ENCODE data around the gene SYNE3. TPM values are rescaled to one million over a fixed set of nuclear protein-coding genes. Genes with fewer than 3 reads are reported as not detected.

The SYNE3 gene
- total and polyA plus RNA-seq, 9 of the 15 experiments (the other 6 are each of a cell fraction or from before 2014, with no cell fraction given): 0.04 to 3.1 (median 0.55) TPM

- ATAC-seq (no peak), FAIRE-seq (no peak), DNase-seq (ENCODE audit: extremely low read depth in 1 of 4, low spot score in 3 of 4) (no peak)
- ChIA-PET CTCF (ENCODE audit: low intra/inter-chr PET ratio) (no interaction called here), POLR2A (no interaction called here)
- no peak overlapping the region for H3K27ac ChIP-seq (ENCODE audit: extremely low read depth, low read depth, low read length)
- no peaks in the 10 kb centered on the region for H3K79me2 ChIP-seq (ENCODE audit: control insufficient read depth, insufficient read depth, low read length)
- WGBS (ENCODE audit: insufficient coverage, low coverage, missing lambda C conversion rate): 43% methylated on average over 5 of the region's 6 CpGs
- intact Hi-C loops (cut with micrococcal nuclease) (no loop called here), in situ Hi-C loops (cut with MboI) (no loop called here)
- H3K9me3 ChIP-seq (replicated peaks; ENCODE audit: control insufficient read depth, insufficient read depth, low read depth, low read length): no peaks in the 10 kb centered on the region
- no peak overlapping the region for H2AFZ ChIP-seq (ENCODE audit: low read depth, low read length)
- no peak overlapping the region for H3K9ac ChIP-seq (ENCODE audit: insufficient read depth in 1 of 2, low read depth in 2 of 2, low read length in 2 of 2)
- peaks cover 0 to 5% of the 10 kb centered on the region in 2 experiments; a peak in 2 of 5 replicates for H3K4me1 ChIP-seq (replicated peaks in 1 of 2; ENCODE audit: control insufficient read depth in 2 of 2, insufficient read depth in 2 of 2, low read length in 2 of 2)
- peaks cover 0 to 14% of the 10 kb centered on the region in 2 experiments; a peak in 1 of 5 replicates for H3K27me3 ChIP-seq (ENCODE audit: control insufficient read depth in 2 of 2, insufficient read depth in 2 of 2, low read length in 2 of 2)
- H3K4me2 ChIP-seq (ENCODE audit: insufficient read depth, low read length): no peak overlapping the region
- H3K4me3 ChIP-seq: no peak overlapping the region
- H3K9me1 ChIP-seq (ENCODE audit: control insufficient read depth, insufficient read depth, low read length): no peaks in the 10 kb centered on the region
- TF ChIP-seq, protein P1, sequence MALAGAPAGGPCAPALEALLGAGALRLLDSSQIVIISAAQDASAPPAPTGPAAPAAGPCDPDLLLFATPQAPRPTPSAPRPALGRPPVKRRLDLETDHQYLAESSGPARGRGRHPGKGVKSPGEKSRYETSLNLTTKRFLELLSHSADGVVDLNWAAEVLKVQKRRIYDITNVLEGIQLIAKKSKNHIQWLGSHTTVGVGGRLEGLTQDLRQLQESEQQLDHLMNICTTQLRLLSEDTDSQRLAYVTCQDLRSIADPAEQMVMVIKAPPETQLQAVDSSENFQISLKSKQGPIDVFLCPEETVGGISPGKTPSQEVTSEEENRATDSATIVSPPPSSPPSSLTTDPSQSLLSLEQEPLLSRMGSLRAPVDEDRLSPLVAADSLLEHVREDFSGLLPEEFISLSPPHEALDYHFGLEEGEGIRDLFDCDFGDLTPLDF (CRISPR knock-in tag; IDR thresholded peaks at IDR 0.05): no peak
- BruUV-seq (replicated peaks): no TSS peak
- no peaks in the 10 kb centered on the region for H3K36me3 ChIP-seq (ENCODE audit: control insufficient read depth, insufficient read depth, low read length)
- H4K20me1 ChIP-seq (replicated peaks; ENCODE audit: control insufficient read depth, insufficient read depth, low read length): peaks cover 7% of the 10 kb centered on the region
Measured at GRCh38 chr14:95474486-95474885, 42.0 kb downstream of the SYNE3 start.

GRCh38 chr14:95472819-95473251 is 43.6 kb downstream of the SYNE3 start:
- Histone ChIP-seq H3K27me3 (ENCODE audit: control insufficient read depth in 2 of 2, insufficient read depth in 2 of 2, low read length in 2 of 2) (peaks cover 0 to 14% of the 10 kb centered on the region in 2 experiments; a peak in 1 of 5 replicates), H3K27ac (ENCODE audit: extremely low read depth, low read depth, low read length) (no peak overlapping the region), H3K79me2 (ENCODE audit: control insufficient read depth, insufficient read depth, low read length) (no peaks in the 10 kb centered on the region), H3K9ac (ENCODE audit: insufficient read depth in 1 of 2, low read depth in 2 of 2, low read length in 2 of 2) (no peak overlapping the region), H3K9me3 (replicated peaks; ENCODE audit: control insufficient read depth, insufficient read depth, low read depth, low read length) (no peaks in the 10 kb centered on the region), H3K4me3 (no peak overlapping the region), H3K4me2 (ENCODE audit: insufficient read depth, low read length) (no peak overlapping the region), H2AFZ (ENCODE audit: low read depth, low read length) (no peak overlapping the region), H4K20me1 (replicated peaks; ENCODE audit: control insufficient read depth, insufficient read depth, low read length) (peaks cover 7% of the 10 kb centered on the region), H3K36me3 (ENCODE audit: control insufficient read depth, insufficient read depth, low read length) (no peaks in the 10 kb centered on the region), H3K9me1 (ENCODE audit: control insufficient read depth, insufficient read depth, low read length) (no peaks in the 10 kb centered on the region), H3K4me1 (replicated peaks in 1 of 2; ENCODE audit: control insufficient read depth in 2 of 2, insufficient read depth in 2 of 2, low read length in 2 of 2) (peaks cover 0 to 5% of the 10 kb centered on the region in 2 experiments; a peak in 2 of 5 replicates)
- FAIRE-seq (no peak), ATAC-seq (no peak), DNase-seq (ENCODE audit: extremely low read depth in 1 of 4, low spot score in 3 of 4) (no peak)
- POLR2A ChIA-PET: interaction anchor here (1.2 kb wide), 1 partner anchor 20 kb away, joined by 3 read pairs; no protein-coding TSS in a partner anchor
- in situ Hi-C loops (cut with MboI) (no loop called here), intact Hi-C loops (cut with micrococcal nuclease) (no loop called here)
- BruUV-seq (replicated peaks): no TSS peak
- CTCF ChIA-PET (ENCODE audit: low intra/inter-chr PET ratio): no interaction called here
- 11% methylated on average over 6 of the region's 10 CpGs for WGBS (ENCODE audit: insufficient coverage, low coverage, missing lambda C conversion rate)
- TF ChIP-seq ZMIZ1 (IDR thresholded peaks at IDR 0.05; ENCODE audit: low read depth in 2 of 2, low read length in 2 of 2) (no peak), TBL1XR1 (IDR thresholded peaks at IDR 0.05; ENCODE audit: low read length in 2 of 2) (no peak), STAT5B (CRISPR knock-in tag; IDR thresholded peaks at IDR 0.05) (no peak), HMGN3 (IDR thresholded peaks at IDR 0.05; ENCODE audit: borderline replicate concordance, extremely low read depth, insufficient read length, low read depth, low read length) (no peak), ZSCAN29 (IDR thresholded peaks at IDR 0.05) (no peak), FOXP1 (CRISPR knock-in tag; IDR thresholded peaks at IDR 0.05) (no peak)
